ENCODE results near the gene PRKCE.

Gene PRKCE

DNA sequence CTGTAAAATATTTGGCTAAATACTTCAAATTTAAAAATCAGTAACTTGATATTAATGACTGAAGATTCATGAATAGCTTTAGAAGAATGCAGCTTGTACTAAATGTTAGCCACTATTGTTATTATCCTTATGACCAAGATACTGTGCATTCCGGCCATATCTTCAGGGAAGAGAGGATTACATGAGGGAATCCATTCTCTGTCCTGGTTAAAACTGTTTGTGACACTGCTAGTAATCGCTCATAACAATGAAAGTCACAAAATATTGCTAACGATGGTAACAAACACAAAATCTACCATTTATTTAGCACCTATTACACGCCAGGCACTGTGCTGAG, 217.7 kb downstream of the PRKCE start:
- ChIA-PET POLR2A (ENCODE audit: low non-redundant PET) (no interaction called here), CTCF (no interaction called here)
- TF ChIP-seq CTCF (conservative IDR thresholded peaks at IDR 0.05; ENCODE audit: low read depth): no peak
- DNase-seq (ENCODE audit: low spot score): no peak
- no peak overlapping the region for H3K27ac ChIP-seq

DNA sequence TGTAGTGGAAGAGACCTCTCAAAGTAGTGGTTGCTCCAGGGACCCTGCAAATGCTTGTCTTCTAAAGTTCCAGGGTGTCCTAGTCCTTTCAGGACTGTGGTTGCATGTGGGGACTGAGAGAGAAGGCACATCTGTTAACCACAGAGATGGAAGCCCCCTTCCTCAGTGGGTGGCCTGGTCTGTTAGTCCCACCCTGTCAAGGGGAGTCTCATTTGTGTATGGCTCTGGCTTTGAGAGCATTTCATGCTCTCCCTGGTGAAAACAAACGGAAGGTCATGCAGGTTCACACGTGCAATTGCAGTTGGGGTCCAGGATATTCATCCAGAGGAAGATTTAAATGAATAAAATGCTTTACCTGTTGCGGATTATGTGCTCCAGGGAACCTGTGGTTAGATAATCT, 219.6 kb downstream of the PRKCE start:
- DNase-seq (ENCODE audit: low spot score): no peak
- CTCF ChIA-PET: no interaction called here
- H3K27ac ChIP-seq: no peak overlapping the region
- POLR2A ChIA-PET (ENCODE audit: low non-redundant PET): no interaction called here
- TF ChIP-seq CTCF (conservative IDR thresholded peaks at IDR 0.05; ENCODE audit: low read depth): no peak

DNA sequence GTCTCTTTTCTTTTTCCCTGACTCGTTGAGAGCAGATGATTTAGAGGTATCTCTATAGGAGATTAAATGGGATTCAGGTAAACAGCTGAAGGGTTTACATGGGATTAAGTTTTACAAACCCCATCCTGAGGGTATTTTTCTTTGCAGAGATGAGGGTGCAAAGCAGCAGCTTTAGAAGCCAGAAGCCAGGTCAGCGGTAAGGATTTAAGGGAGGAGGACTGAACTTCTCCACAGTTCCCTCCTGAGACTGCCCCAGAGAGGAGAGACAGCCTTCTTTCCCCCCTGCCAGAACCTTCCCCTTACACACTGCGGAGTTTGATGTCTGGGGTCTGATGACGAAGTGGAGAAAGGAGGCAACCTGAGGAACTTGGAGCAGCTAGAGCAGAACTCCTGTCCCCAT, 220.1 kb downstream of the PRKCE start:
- CTCF ChIA-PET: no interaction called here
- TF ChIP-seq CTCF (conservative IDR thresholded peaks at IDR 0.05; ENCODE audit: low read depth): no peak

GRCh38 chr2:45872211-45872610, 220.7 kb downstream of the PRKCE start:
- no peak for DNase-seq (ENCODE audit: low spot score)
- ChIA-PET CTCF (no interaction called here), POLR2A (ENCODE audit: low non-redundant PET) (no interaction called here)
- TF ChIP-seq CTCF (conservative IDR thresholded peaks at IDR 0.05; ENCODE audit: low read depth): no peak
- no peak overlapping the region for H3K27ac ChIP-seq

More for the DNA sequence above, 220.1 kb downstream of the PRKCE start:
- POLR2A ChIA-PET (ENCODE audit: low non-redundant PET): no interaction called here
- no peak for DNase-seq (ENCODE audit: low spot score)
- no peak overlapping the region for H3K27ac ChIP-seq

DNA sequence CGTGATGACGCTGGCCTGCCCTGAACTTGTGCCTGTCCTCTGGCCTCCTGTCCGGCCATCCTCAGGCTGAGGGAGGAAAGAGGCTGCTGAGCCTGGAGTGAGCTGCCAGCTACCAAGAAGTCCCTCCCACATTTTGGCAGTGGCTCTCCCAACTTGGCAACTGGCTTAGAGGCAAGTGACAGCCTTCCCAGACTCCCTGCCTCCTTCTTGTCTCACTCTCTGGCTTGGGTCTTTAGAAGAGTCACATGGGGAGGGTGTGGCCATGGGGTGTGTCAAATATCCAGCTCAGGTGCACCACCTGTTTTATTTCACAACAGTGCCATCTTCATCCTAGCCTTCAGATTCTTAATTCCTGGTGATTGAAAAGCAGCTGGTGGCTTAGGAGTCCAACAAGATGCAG, 222.9 kb downstream of the PRKCE start:
- TF ChIP-seq CTCF (conservative IDR thresholded peaks at IDR 0.05; ENCODE audit: low read depth): no peak
- no peak for DNase-seq (ENCODE audit: low spot score)
- POLR2A ChIA-PET (ENCODE audit: low non-redundant PET): interaction anchor here (0.6 kb wide), 1 partner anchor 76 kb away, joined by 3 read pairs; no protein-coding TSS in a partner anchor
- CTCF ChIA-PET: interaction anchor here (0.6 to 0.7 kb wide), 2 partner anchors 225 to 383 kb away, joined by 3 to 4 read pairs; no protein-coding TSS in a partner anchor
- peak overlapping the region; percentile 42 for H3K27ac ChIP-seq

DNA sequence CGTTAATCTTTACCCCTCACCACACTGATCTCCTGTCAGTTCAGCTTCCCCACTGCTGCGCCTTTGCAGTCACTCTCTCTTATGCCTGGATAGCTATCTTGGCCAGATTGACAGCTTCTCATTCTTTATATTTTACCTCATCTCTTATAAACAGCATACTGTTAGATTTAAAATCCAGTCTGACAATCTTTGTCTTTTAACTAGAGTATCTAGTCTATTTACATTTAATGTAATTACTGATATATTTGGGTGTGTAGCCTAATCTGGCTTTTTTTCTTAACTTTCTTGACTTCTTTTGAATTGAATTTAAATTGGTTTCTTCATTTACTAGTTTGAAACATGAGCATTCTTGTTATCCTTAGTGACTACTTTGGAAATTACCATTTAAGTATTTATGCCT, 225.1 kb downstream of the PRKCE start:
- DNase-seq (ENCODE audit: low spot score): no peak
- H3K27ac ChIP-seq: no peak overlapping the region
- no peak for TF ChIP-seq CTCF (conservative IDR thresholded peaks at IDR 0.05; ENCODE audit: low read depth)
- ChIA-PET POLR2A (ENCODE audit: low non-redundant PET) (no interaction called here), CTCF (interaction anchor here (0.6 kb wide), 2 partner anchors 895 to 1497 kb away, joined by 5 to 6 read pairs; no protein-coding TSS in a partner anchor)

- ChIA-PET POLR2A (ENCODE audit: low non-redundant PET) (no interaction called here), CTCF (no interaction called here)
- DNase-seq (ENCODE audit: low spot score): no peak
- no peak overlapping the region for H3K27ac ChIP-seq
- TF ChIP-seq CTCF (conservative IDR thresholded peaks at IDR 0.05; ENCODE audit: low read depth): no peak
Measured at GRCh38 chr2:45879406-45879805, 227.9 kb downstream of the PRKCE start.

Data from RWPE1 (cell line).